BJ (cell line): ENCODE results near the gene TNNT3. TPM values are rescaled to one million over a fixed set of nuclear protein-coding genes. Genes with fewer than 3 reads are reported as not detected.

Experiments
- CTCF ChIA-PET: fragments of 350-600 bp; formaldehyde crosslinking; extraction: SDS; loops from one replicate; lab custom pipeline; 2021; ENCODE audit warnings: antibody characterized with exemption, inconsistent platforms; lab: Yijun Ruan, JAX
- POLR2A ChIA-PET: fragments of 300-600 bp; sonication (Branson Sonifier 250); formaldehyde crosslinking; extraction: SDS; loops from one replicate; lab custom pipeline; 2021; ENCODE audit warnings: antibody characterized with exemption; lab: Charles Lee
- DNase-seq: peaks from one replicate; pipeline ENCODE4 v3.0.0-alpha.2; 2011; ENCODE audit warnings: low read depth
- H3K27me3 ChIP-seq: 2 replicates; pipeline ENCODE4 v1.6.0; 2011; ENCODE audit warnings: low read length; ENCODE audit not compliant: control insufficient read depth, insufficient read depth
- H3K36me3 ChIP-seq: 2 replicates; pipeline ENCODE4 v1.5.1; 2011; ENCODE audit warnings: low read length; ENCODE audit not compliant: control insufficient read depth, insufficient read depth
- H3K4me3 ChIP-seq: 2 replicates; pipeline ENCODE4 v1.5.1; 2011; ENCODE audit warnings: low read depth, mild to moderate bottlenecking, control low read depth, low read length
- CTCF ChIP-seq: IDR thresholded peaks from 2 replicates; pipeline ENCODE4 v1.5.1; 2011; ENCODE audit warnings: low read depth, mild to moderate bottlenecking, control low read depth, inconsistent platforms, low read length, moderate library complexity; ENCODE audit not compliant: insufficient read depth
- polyA minus RNA-seq: library from RNA; depleted of rRNA, polyadenylated mRNA; stranded (reverse); fragments of >200 nt; gene quantifications from 2 replicates; pipeline ENCODE4 v1.2.3, GENCODE V29; 2011; rRNA and poly(A)+ RNA removed
- polyA plus RNA-seq: library from polyadenylated mRNA; depleted of rRNA; stranded (reverse); fragments of >200 nt; gene quantifications from 2 replicates; pipeline ENCODE4 v1.2.3, GENCODE V29; 2011; rRNA removed

Gene TNNT3
- polyA plus RNA-seq (not detected in 2 replicates), polyA minus RNA-seq (not detected in 2 replicates)

- TF ChIP-seq CTCF = no peak
- H3K27me3 ChIP-seq = no peaks in the 10 kb centered on the region; the same call in 1 of the 2 replicates
- ChIA-PET CTCF (interaction anchor here (1.0 to 3.3 kb wide), 3 partner anchors 37 to 226 kb away, joined by 3 to 20 read pairs (median 5); no protein-coding TSS in a partner anchor), POLR2A (no interaction called here)
- H3K4me3 ChIP-seq = no peak within 1 kb of the TSS
- H3K36me3 ChIP-seq = no peaks in the 10 kb centered on the region
- no peak for DNase-seq
These were observed at the start of gene TNNT3 for GRCh38 chr11:1919391-1920127. Gene TNNT3, plus strand, starts transcription at chr11:1919703. Its CDS starts 3,172 bp downstream, at chr11:1922875.

DNA sequence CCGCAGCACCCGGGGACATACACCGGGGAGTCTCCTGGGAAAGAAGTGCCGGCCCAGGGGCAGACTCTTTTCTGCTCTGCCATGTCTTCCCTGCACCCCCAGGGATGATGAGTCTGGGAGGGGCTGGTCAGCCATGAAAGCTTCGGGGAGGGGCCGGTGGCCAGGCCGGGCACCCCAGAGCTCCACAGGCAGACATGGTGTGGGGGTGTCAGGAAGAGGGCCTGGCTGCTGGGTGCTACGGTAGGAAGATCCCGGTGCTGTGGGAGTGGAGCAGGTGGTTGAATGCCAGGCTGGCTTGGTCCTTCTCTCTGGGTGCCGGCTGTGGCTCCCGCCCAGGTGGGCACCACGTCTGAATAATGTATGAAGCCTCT, 49.2 kb upstream of the TNNT3 start:
- Histone ChIP-seq H3K27me3 (peaks cover 2% of the 10 kb centered on the region; the same call in 1 of the 2 replicates), H3K4me3 (no peak overlapping the region), H3K36me3 (no peaks in the 10 kb centered on the region)
- no peak for DNase-seq
- ChIA-PET CTCF (interaction anchor here (0.7 to 2.2 kb wide), 5 partner anchors 12 to 282 kb away, joined by 3 to 10 read pairs (median 4); no protein-coding TSS in a partner anchor), POLR2A (no interaction called here)
- TF ChIP-seq CTCF = no peak

DNA sequence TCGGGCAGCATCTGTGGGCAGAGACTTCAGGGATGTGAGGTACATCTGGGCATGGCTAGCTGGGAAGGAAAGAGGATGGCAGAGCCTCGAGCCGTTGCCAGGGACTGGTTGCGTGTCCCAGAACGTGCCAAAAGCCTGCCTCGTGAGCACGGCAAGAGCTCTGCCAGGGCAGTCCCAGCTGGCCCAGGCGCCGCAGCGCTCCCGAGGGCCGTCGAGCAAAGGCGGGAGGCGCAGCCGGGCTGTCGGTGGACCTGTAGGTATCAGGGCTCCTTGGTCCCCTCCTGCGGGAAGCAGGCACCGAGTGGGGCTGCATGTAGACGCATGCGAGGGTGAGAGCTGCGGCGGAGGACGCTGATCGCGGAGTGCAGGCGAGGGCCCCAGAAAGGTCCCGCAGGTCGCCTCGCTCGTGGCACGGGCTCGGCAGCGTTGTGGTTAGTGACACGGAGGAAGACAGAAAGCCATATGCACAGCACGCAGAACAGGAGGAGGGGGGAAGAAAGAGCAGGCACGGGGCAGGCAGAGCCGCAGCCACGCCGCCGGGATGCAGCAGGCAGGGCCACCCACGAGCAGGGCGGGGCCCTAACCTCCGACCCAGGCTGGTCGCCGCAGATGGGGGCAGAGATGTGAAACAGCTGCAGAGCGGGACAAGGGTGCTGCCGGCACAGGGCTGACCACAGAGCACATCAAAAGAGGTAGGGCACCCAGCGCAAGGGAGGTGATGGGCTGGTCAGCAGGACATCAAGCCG, 48.6 kb upstream of the TNNT3 start:
- Histone ChIP-seq H3K27me3 (peaks cover 2% of the 10 kb centered on the region; the same call in 1 of the 2 replicates), H3K36me3 (no peaks in the 10 kb centered on the region), H3K4me3 (no peak overlapping the region)
- ChIA-PET POLR2A (no interaction called here), CTCF (interaction anchor here (0.7 to 2.2 kb wide), 5 partner anchors 11 to 281 kb away, joined by 3 to 10 read pairs (median 4); no protein-coding TSS in a partner anchor)
- no peak for DNase-seq
- TF ChIP-seq CTCF = no peak

DNA sequence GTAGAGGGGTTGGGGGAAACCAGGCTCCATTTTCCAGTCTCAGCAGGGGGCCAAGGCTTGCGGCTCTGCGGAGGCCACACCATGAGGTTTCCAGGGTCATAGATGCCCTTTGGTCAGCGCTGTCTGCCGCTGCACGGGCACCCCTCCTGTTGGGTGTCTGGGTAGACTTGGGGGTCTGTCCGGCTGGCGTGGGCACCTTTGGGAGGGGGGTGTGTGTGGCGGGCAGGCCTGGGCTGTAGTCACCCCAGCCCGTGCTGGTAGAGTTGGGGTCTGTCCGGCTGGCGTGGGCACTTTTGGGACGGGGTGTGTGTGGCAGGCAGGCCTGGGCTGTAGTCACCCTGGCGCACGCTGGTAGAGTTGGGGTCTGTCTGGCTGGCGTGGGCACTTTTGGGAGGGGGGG, 48.0 kb upstream of the TNNT3 start:
- no peak for TF ChIP-seq CTCF
- Histone ChIP-seq H3K27me3 (peaks cover 2% of the 10 kb centered on the region; the same call in 1 of the 2 replicates), H3K4me3 (no peak overlapping the region), H3K36me3 (no peaks in the 10 kb centered on the region)
- no peak for DNase-seq
- ChIA-PET CTCF (no interaction called here), POLR2A (no interaction called here)
